IMR-90 (cell line): ENCODE results near the gene ST3GAL3. TPM values are rescaled to one million over a fixed set of nuclear protein-coding genes. Genes with fewer than 3 reads are reported as not detected.

Experiments
- ATAC-seq: fragments of 200-7000 bp; cut with Tn5 transposase; 2 replicates; pipeline ENCODE4 v1.9.1; 2020; ENCODE audit warnings: low read depth, mild to moderate bottlenecking, moderate library complexity
- BruUV-seq: library from RNA; stranded (reverse); fragments of 400-500 nt; replicated peaks from 2 replicates; lab custom pipeline; 2021; lab: Mats Ljungman, UMichigan
- CTCF ChIA-PET: fragments of 300-600 bp; formaldehyde crosslinking; extraction: SDS; loops from one replicate; lab custom pipeline; 2021; ENCODE audit warnings: antibody characterized with exemption; lab: Yijun Ruan, JAX
- POLR2A ChIA-PET: fragments of 300-600 bp; sonication (Branson Sonifier 250); formaldehyde crosslinking; loops from one replicate; lab custom pipeline; 2022; ENCODE audit warnings: antibody characterized with exemption; ENCODE audit not compliant: unreplicated experiment; lab: Charles Lee
- DNase-seq: peaks from one replicate; pipeline ENCODE4 v3.0.0; 2013
- H2AFZ ChIP-seq: replicated peaks from 2 replicates; pipeline ENCODE3; 2013; ENCODE audit warnings: low read length, mild to moderate bottlenecking; ENCODE audit not compliant: poor library complexity
- H2AK5ac ChIP-seq: 2 replicates; pipeline ENCODE4 v1.6.1; 2013; ENCODE audit warnings: low read depth, low read length, inconsistent platforms
- H2AK9ac ChIP-seq: replicated peaks from 2 replicates; pipeline ENCODE3; 2013; ENCODE audit warnings: mild to moderate bottlenecking, low read depth, low read length, moderate library complexity; ENCODE audit not compliant: poor library complexity
- H2BK120ac ChIP-seq: 2 replicates; pipeline ENCODE4 v1.6.1; 2013; ENCODE audit warnings: low read depth, low read length, inconsistent platforms
- H2BK15ac ChIP-seq: 3 replicates; pipeline ENCODE4 v1.6.1; 2013; ENCODE audit warnings: low read depth, low read length, inconsistent platforms
- H2BK20ac ChIP-seq: 2 replicates; pipeline ENCODE4 v1.6.1; 2013; ENCODE audit warnings: low read depth, mild to moderate bottlenecking, inconsistent platforms, low read length, moderate library complexity
- H2BK5ac ChIP-seq: 2 replicates; pipeline ENCODE4 v1.6.1; 2013; ENCODE audit warnings: mild to moderate bottlenecking, low read depth, low read length, inconsistent platforms; ENCODE audit not compliant: poor library complexity, severe bottlenecking
- H3K14ac ChIP-seq: replicated peaks from 2 replicates; pipeline ENCODE4 v1.6.1; 2013; ENCODE audit warnings: low read depth, low read length, inconsistent platforms
- H3K18ac ChIP-seq: 2 replicates; pipeline ENCODE4 v1.6.1; 2013; ENCODE audit warnings: low read depth, low read length, control low read depth
- H3K23ac ChIP-seq: 2 replicates; pipeline ENCODE4 v1.6.1; 2013; ENCODE audit warnings: low read depth, low read length, inconsistent platforms
- H3K27ac ChIP-seq: 2 replicates; pipeline ENCODE4 v1.5.1; 2013; ENCODE audit warnings: mild to moderate bottlenecking, control low read depth, low read length; ENCODE audit not compliant: insufficient read depth
- H3K27me3 ChIP-seq: 2 replicates; pipeline ENCODE4 v1.6.1; 2013; ENCODE audit warnings: low read length; ENCODE audit not compliant: control insufficient read depth, insufficient read depth
- H3K36me3 ChIP-seq: 2 replicates; pipeline ENCODE4 v1.6.1; 2013; ENCODE audit warnings: low read length, mixed read lengths; ENCODE audit not compliant: control insufficient read depth, insufficient read depth
- H3K4ac ChIP-seq: 2 replicates; pipeline ENCODE4 v1.6.1; 2013; ENCODE audit warnings: low read depth, low read length, inconsistent platforms
- H3K4me1 ChIP-seq: 2 replicates; pipeline ENCODE4 v1.6.1; 2013; ENCODE audit warnings: low read length, mixed read lengths; ENCODE audit not compliant: control insufficient read depth, insufficient read depth
- H3K4me2 ChIP-seq: 2 replicates; pipeline ENCODE4 v1.6.1; 2013; ENCODE audit warnings: low read depth, mild to moderate bottlenecking, control low read depth, low read length, moderate library complexity
- H3K4me3 ChIP-seq: 2 replicates; pipeline ENCODE4 v1.5.1; 2013; ENCODE audit warnings: low read depth, mild to moderate bottlenecking, control low read depth, low read length, moderate library complexity; ENCODE audit not compliant: insufficient read depth
- H3K56ac ChIP-seq: 2 replicates; pipeline ENCODE4 v1.6.1; 2013; ENCODE audit warnings: low read length, inconsistent platforms; ENCODE audit not compliant: insufficient read depth; ENCODE audit errors: extremely low read depth
- H3K79me1 ChIP-seq, 2 experiments: 2 replicates each; pipeline ENCODE4 v1.6.1; 2013; ENCODE audit warnings: low read length in 2 of 2, inconsistent platforms in 1 of 2, low read depth in 1 of 2
- H3K9ac ChIP-seq: 2 replicates; pipeline ENCODE4 v1.6.1; 2013; ENCODE audit warnings: low read depth, low read length, control low read depth
- H3K9me1 ChIP-seq: 2 replicates; pipeline ENCODE4 v1.6.1; 2013; ENCODE audit warnings: low read length, inconsistent platforms; ENCODE audit not compliant: insufficient read depth
- H3K9me3 ChIP-seq: 2 replicates; pipeline ENCODE4 v1.6.1; 2013; ENCODE audit warnings: low read length; ENCODE audit not compliant: control insufficient read depth, insufficient read depth
- H4K20me1 ChIP-seq: 2 replicates; pipeline ENCODE4 v1.6.1; 2013; ENCODE audit warnings: low read length, inconsistent platforms; ENCODE audit not compliant: insufficient read depth
- H4K5ac ChIP-seq: 2 replicates; pipeline ENCODE4 v1.6.1; 2013; ENCODE audit warnings: mild to moderate bottlenecking, low read depth, low read length, control low read depth
- H4K8ac ChIP-seq, 2 experiments: 2 replicates each; pipeline ENCODE4 v1.6.1; 2013; ENCODE audit warnings: low read depth in 2 of 2, low read length in 2 of 2, control low read depth in 1 of 2, inconsistent platforms in 1 of 2
- H4K91ac ChIP-seq: 2 replicates; pipeline ENCODE4 v1.6.1; 2013; ENCODE audit warnings: low read depth, low read length, inconsistent platforms; ENCODE audit not compliant: insufficient read depth
- CEBPB ChIP-seq: IDR thresholded peaks from 2 replicates; pipeline ENCODE4 v1.6.1; 2012; ENCODE audit warnings: low read depth, low read length, improper control_type of control experiment
- CHD1 ChIP-seq: IDR thresholded peaks from 2 replicates; pipeline ENCODE4 v1.6.1; 2012; ENCODE audit warnings: low read depth, low read length, improper control_type of control experiment
- CTCF ChIP-seq: conservative IDR thresholded peaks from 2 replicates; pipeline ENCODE4 v1.5.1; 2012; ENCODE audit warnings: mild to moderate bottlenecking, low read depth, low read length, improper control_type of control experiment
- MAZ ChIP-seq: IDR thresholded peaks from 2 replicates; pipeline ENCODE4 v1.6.1; 2012; ENCODE audit warnings: low read depth, mild to moderate bottlenecking, low read length, improper control_type of control experiment, moderate library complexity, borderline replicate concordance
- POLR2A ChIP-seq: IDR thresholded peaks from 2 replicates; pipeline ENCODE4 v1.6.1; 2012; ENCODE audit warnings: mild to moderate bottlenecking, low read depth, low read length
- RAD21 ChIP-seq: IDR thresholded peaks from 2 replicates; pipeline ENCODE4 v1.6.1; 2012; ENCODE audit warnings: low read length, improper control_type of control experiment
- SMC3 ChIP-seq: fragments of 150-350 bp; IDR thresholded peaks from 2 replicates; pipeline ENCODE4 v1.6.1; 2016; ENCODE audit warnings: low read depth, mild to moderate bottlenecking, antibody characterized with exemption, low read length, moderate library complexity
- USF2 ChIP-seq: fragments of 150-350 bp; IDR thresholded peaks from 2 replicates; pipeline ENCODE4 v1.6.1; 2017; ENCODE audit warnings: mild to moderate bottlenecking, antibody characterized with exemption, low read length, low read depth
- WGBS, 2 experiments: methylation state at CpG; one replicate each; pipeline versions ENCODE4 v1.1.5 to v1.1.7; 2013; ENCODE audit warnings: missing lambda C conversion rate in 2 of 2; ENCODE audit not compliant: insufficient read length in 1 of 2; ENCODE audit errors: extremely low coverage in 2 of 2; 5-methylcytosine and 5-hydroxymethylcytosine counted together
- dilution Hi-C: fragments of 300-500 bp; cut with HindIII; formaldehyde crosslinking; loops from one replicate; pipeline ENCODE4 v1.14.3; 2018; ENCODE audit warnings: low sequenced_read_pairs; ENCODE audit not compliant: unreplicated experiment
- in situ Hi-C: fragments of 300-500 bp; cut with MboI; formaldehyde crosslinking; loops from 3 replicates; pipeline ENCODE4 v1.14.3; 2019; ENCODE audit warnings: low sequenced_read_pairs, inconsistent platforms, mixed read lengths
- intact Hi-C: fragments of 100-400 bp; cut with micrococcal nuclease; formaldehyde crosslinking; loops from 2 replicates; pipeline ENCODE4 v1.10.0; 2022
- polyA plus RNA-seq, 3 experiments: library from polyadenylated mRNA; depleted of rRNA; stranded (reverse); fragments of >200 nt; gene quantifications; 2 replicates each; pipeline ENCODE4 v1.2.3, GENCODE V29; 2012; ENCODE audit warnings: low replicate concordance in 1 of 3
- total RNA-seq: library from RNA; depleted of rRNA; stranded (reverse); fragments of >200 nt; gene quantifications from 2 replicates; pipeline ENCODE4 v1.2.3, GENCODE V29; 2012

Gene ST3GAL3
- total and polyA plus RNA-seq, 2 of the 4 experiments (the other 2 are of a cell fraction) = 12.0 to 14.8 TPM

- Histone ChIP-seq H2BK120ac (no peak overlapping the region), H3K23ac (no peak overlapping the region), H4K91ac (no peak overlapping the region), H3K4me1 (peaks cover 18% of the 10 kb centered on the region), H2BK20ac (no peak overlapping the region), H3K18ac (no peak overlapping the region), H3K4me3 (no peak overlapping the region), H2BK15ac (no peak overlapping the region), H4K5ac (no peak overlapping the region), H3K79me1 (peaks cover 21 to 65% of the 10 kb centered on the region in 2 experiments), H2AK9ac (no peak overlapping the region), H3K36me3 (no peaks in the 10 kb centered on the region), H3K27ac (no peak overlapping the region), H3K14ac (no peak overlapping the region), H3K27me3 (no peaks in the 10 kb centered on the region), H4K20me1 (peaks cover 64% of the 10 kb centered on the region), H3K9me3 (no peaks in the 10 kb centered on the region), H2AK5ac (no peak overlapping the region), H3K9me1 (peaks cover 38% of the 10 kb centered on the region), H4K8ac (no peak overlapping the region), H3K4ac (no peak overlapping the region), H3K9ac (no peak overlapping the region), H3K4me2 (no peak overlapping the region), H3K56ac (no peak overlapping the region), H2AFZ (no peak overlapping the region), H2BK5ac (no peak overlapping the region)
- no CpG with 5 or more reads among the region's 5 CpGs for WGBS, 2 experiments
- CTCF ChIA-PET = no interaction called here
- intact Hi-C loops = no loop called here
- in situ Hi-C loops = no loop called here
- POLR2A ChIA-PET = no interaction called here
- no peak for DNase-seq
- no peak for ATAC-seq
- TF ChIP-seq CEBPB (no peak), POLR2A (no peak), CTCF (no peak), CHD1 (no peak), RAD21 (no peak), SMC3 (no peak), MAZ (no peak), USF2 (no peak)
- no TSS peak for BruUV-seq
- dilution Hi-C loops = no loop called here
These were observed 148.9 kb downstream of the ST3GAL3 start for GRCh38 chr1:43856188-43856587.
